WTC11 (cell line): ENCODE data around the gene CDYL. TPM values are rescaled to one million over a fixed set of nuclear protein-coding genes. Genes with fewer than 3 reads are reported as not detected.

Experiments used
- ATAC-seq: fragments of 200-7000 bp; cut with Tn5 transposase; 2 replicates; pipeline ENCODE4 v1.10.0; 2021; ENCODE audit warnings: mild to moderate bottlenecking, moderate library complexity
- CTCF ChIA-PET: fragments of 300-600 bp; sonication (Branson Sonifier 250); formaldehyde crosslinking; loops from one replicate; lab custom pipeline; 2021; ENCODE audit warnings: antibody characterized with exemption; lab: Charles Lee
- POLR2A ChIA-PET: fragments of 350-600 bp; sonication (Branson Sonifier 250); formaldehyde crosslinking; loops from one replicate; lab custom pipeline; 2021; ENCODE audit warnings: antibody characterized with exemption; lab: Charles Lee
- DNase-seq: peaks from one replicate; pipeline ENCODE4 v3.0.0; 2021; ENCODE audit warnings: low spot score
- H3K27ac Mint-ChIP-seq: 2 replicates; pipeline ENCODE4 v1.8.0; 2021; ENCODE audit warnings: mixed read lengths
- H3K27me3 Mint-ChIP-seq: 2 replicates; pipeline ENCODE4 v1.8.0; 2021; ENCODE audit warnings: low read depth, mild to moderate bottlenecking, moderate library complexity, mixed read lengths
- H3K36me3 Mint-ChIP-seq: 2 replicates; pipeline ENCODE4 v1.8.0; 2021; ENCODE audit warnings: mixed read lengths
- H3K4me1 Mint-ChIP-seq: 2 replicates; pipeline ENCODE4 v1.8.0; 2022; ENCODE audit warnings: mixed read lengths
- H3K4me3 Mint-ChIP-seq: 2 replicates; pipeline ENCODE4 v1.8.0; 2021; ENCODE audit warnings: mild to moderate bottlenecking, moderate library complexity, mixed read lengths
- H3K9me3 Mint-ChIP-seq: 2 replicates; pipeline ENCODE4 v1.8.0; 2021; ENCODE audit warnings: mixed read lengths
- CREB1 ChIP-seq: sonication (generic); formaldehyde crosslinking; IDR thresholded peaks from 2 replicates; pipeline ENCODE4 v1.8.0; 2023; ENCODE audit warnings: mild to moderate bottlenecking, missing genetic modification reagents
- FOXJ3 ChIP-seq: sonication (generic); formaldehyde crosslinking; IDR thresholded peaks from 2 replicates; pipeline ENCODE4 v1.9.0; 2021; ENCODE audit warnings: missing genetic modification reagents, mild to moderate bottlenecking, borderline replicate concordance
- HMGA2 ChIP-seq: fragments of 250-450 bp; sonication (Bioruptor Pico); IDR thresholded peaks from 2 replicates; pipeline ENCODE4 v1.4.0; 2021; ENCODE audit warnings: mild to moderate bottlenecking, moderate library complexity
- MXD4 ChIP-seq: fragments of 250-450 bp; sonication (Bioruptor Pico); IDR thresholded peaks from 2 replicates; pipeline ENCODE4 v1.8.0; 2021; ENCODE audit warnings: mild to moderate bottlenecking, moderate library complexity, borderline replicate concordance
- NFATC4 ChIP-seq: fragments of 250-450 bp; sonication (Bioruptor Pico); IDR thresholded peaks from 2 replicates; pipeline ENCODE4 v1.9.0; 2021; ENCODE audit warnings: mild to moderate bottlenecking
- OVOL2 ChIP-seq: fragments of 250-450 bp; sonication (Bioruptor Pico); IDR thresholded peaks from 2 replicates; pipeline ENCODE4 v1.9.0; 2021; ENCODE audit warnings: mild to moderate bottlenecking, borderline replicate concordance
- PRRX2 ChIP-seq: fragments of 250-450 bp; sonication (Bioruptor Pico); IDR thresholded peaks from 2 replicates; pipeline ENCODE4 v1.8.0; 2021; ENCODE audit warnings: mild to moderate bottlenecking
- SMAD4 ChIP-seq: sonication (generic); formaldehyde crosslinking; IDR thresholded peaks from 2 replicates; pipeline ENCODE4 v1.8.0; 2022; ENCODE audit warnings: mild to moderate bottlenecking, missing genetic modification reagents
- ZNF671 ChIP-seq: fragments of 250-450 bp; sonication (Bioruptor Pico); IDR thresholded peaks from 2 replicates; pipeline ENCODE4 v1.8.0; 2021; ENCODE audit warnings: mild to moderate bottlenecking
- total RNA-seq: library from RNA; stranded (reverse); gene quantifications from 3 replicates; pipeline ENCODE4 v1.2.3, GENCODE V29; 2021
- TF ChIP-seq, protein P1 (sequence below): fragments of 250-450 bp; sonication (Bioruptor Pico); conservative IDR thresholded peaks from 2 replicates; pipeline ENCODE4 v1.9.0; 2021; ENCODE audit warnings: mild to moderate bottlenecking
- TF ChIP-seq, protein P2 (sequence below): sonication (generic); formaldehyde crosslinking; IDR thresholded peaks from 2 replicates; pipeline ENCODE4 v1.8.1; 2023; ENCODE audit warnings: mild to moderate bottlenecking, missing genetic modification reagents, moderate library complexity
- TF ChIP-seq, protein P3 (sequence below): fragments of 250-450 bp; sonication (Bioruptor Pico); IDR thresholded peaks from 2 replicates; pipeline ENCODE4 v1.9.0; 2021; ENCODE audit warnings: mild to moderate bottlenecking
- TF ChIP-seq, protein P4 (sequence below): fragments of 250-450 bp; sonication (Bioruptor Pico); IDR thresholded peaks from 2 replicates; pipeline ENCODE4 v1.8.0; 2021; ENCODE audit warnings: mild to moderate bottlenecking
- TF ChIP-seq, protein P5 (sequence below): sonication (generic); formaldehyde crosslinking; IDR thresholded peaks from 2 replicates; pipeline ENCODE4 v1.8.0; 2022; ENCODE audit warnings: mild to moderate bottlenecking, missing genetic modification reagents
- TF ChIP-seq, protein P6 (sequence below): sonication (generic); formaldehyde crosslinking; IDR thresholded peaks from 2 replicates; pipeline ENCODE4 v1.8.1; 2022; ENCODE audit warnings: low read depth, missing genetic modification reagents, borderline replicate concordance
- TF ChIP-seq, protein P7 (sequence below): sonication (generic); formaldehyde crosslinking; conservative IDR thresholded peaks from 2 replicates; pipeline ENCODE4 v1.8.1; 2023; ENCODE audit warnings: mild to moderate bottlenecking, low read depth, missing genetic modification reagents, moderate library complexity

The CDYL gene
- total RNA-seq, 1 experiment from 2014 or later: 92.0 TPM

DNA sequence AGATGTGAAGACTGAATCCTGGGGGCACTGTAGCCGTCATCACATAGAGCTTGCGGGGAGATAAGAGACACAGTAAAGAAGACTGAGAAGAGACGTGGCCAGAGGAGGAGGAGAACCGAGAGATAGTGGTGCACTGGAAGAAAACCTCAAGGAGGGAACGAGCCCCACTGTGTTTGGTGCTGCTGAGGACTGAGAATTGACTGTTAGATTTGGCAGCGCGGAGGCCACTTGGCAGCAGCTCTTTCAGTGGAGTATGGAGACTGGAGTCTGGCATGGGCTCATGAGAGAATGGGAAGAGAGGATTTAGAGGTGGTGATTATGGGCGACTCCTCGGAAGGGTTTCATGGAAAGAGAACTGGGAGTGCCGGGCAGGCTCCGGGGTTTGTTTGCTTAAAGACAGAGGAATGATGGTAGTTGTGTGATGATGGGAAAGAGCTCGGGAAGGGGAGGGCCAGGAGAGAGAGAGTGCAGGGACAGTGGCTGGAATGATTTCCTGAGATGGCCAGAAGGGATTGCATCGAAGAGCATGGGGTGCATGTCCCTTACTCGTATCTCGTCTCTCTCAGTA is 18.0 kb downstream of the CDYL start (continued):
- TF ChIP-seq, protein P1, sequence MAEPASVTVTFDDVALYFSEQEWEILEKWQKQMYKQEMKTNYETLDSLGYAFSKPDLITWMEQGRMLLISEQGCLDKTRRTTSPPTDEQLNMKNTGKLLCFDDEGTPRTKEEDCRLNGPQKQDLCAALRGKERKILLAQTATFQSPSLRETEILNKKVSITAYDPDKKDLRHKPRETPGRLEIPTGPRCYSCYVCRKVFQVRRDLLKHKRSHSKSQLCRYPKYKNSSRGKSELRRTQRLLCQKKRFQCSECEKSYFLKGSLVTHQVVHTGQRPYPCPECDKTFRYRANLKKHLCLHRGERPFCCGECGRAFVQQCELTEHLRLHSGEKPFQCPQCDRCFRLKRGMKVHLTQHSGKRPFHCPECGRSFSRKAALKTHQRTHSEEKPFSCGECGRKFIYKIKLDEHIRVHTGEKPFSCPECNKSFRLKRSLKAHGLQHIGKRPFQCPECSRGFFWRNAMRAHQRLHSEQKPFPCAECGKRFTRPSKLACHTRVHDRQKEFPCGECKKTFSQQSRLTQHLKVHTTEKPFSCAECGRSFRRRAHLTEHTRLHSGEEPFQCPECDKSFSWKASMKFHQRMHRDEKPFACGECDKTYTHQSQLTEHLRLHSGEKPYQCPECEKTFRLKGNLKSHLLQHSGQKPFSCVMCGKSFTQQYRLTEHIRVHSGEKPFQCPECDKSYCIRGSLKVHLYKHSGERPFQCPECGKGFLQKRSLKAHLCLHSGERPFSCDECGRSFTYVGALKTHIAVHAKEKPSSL: no peak
- TF ChIP-seq NFATC4 (no peak), MXD4 (CRISPR knock-in tag) (no peak)

DNA sequence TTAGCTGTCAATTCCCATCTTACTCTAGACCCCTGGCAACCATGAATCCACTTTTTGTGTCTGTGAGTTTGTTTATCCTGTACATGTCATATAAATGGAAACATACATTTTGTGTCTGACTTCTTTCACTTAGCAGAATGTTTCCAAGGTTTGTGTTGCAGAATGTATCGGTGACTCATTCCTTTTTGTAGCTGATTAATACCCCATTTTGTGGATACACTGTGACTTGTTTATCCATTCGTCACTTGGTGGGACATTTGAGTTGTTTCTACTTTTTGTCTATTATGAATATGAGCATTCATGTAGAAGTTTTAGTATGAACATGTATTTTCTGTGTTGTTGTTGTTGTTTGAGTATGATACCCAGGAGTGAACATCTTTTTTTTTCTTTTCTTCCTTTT is 21.4 kb downstream of the CDYL start:
- Mint-ChIP-seq H3K27ac (peak overlapping the region; percentile 3; the same call in 1 of the 2 replicates), H3K9me3 (no peaks in the 10 kb centered on the region), H3K4me3 (no peak overlapping the region), H3K4me1 (peaks cover 28% of the 10 kb centered on the region), H3K36me3 (no peaks in the 10 kb centered on the region; the same call in 1 of the 2 replicates), H3K27me3 (no peaks in the 10 kb centered on the region)
- DNase-seq (no peak), ATAC-seq (no peak)
- POLR2A ChIA-PET: no interaction called here
- no peak for TF ChIP-seq CREB1
- TF ChIP-seq, protein P2, sequence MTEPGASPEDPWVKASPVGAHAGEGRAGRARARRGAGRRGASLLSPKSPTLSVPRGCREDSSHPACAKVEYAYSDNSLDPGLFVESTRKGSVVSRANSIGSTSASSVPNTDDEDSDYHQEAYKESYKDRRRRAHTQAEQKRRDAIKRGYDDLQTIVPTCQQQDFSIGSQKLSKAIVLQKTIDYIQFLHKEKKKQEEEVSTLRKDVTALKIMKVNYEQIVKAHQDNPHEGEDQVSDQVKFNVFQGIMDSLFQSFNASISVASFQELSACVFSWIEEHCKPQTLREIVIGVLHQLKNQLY (CRISPR knock-in tag): no peak
- no peak for TF ChIP-seq PRRX2 (CRISPR knock-in tag)
- TF ChIP-seq, protein P3, sequence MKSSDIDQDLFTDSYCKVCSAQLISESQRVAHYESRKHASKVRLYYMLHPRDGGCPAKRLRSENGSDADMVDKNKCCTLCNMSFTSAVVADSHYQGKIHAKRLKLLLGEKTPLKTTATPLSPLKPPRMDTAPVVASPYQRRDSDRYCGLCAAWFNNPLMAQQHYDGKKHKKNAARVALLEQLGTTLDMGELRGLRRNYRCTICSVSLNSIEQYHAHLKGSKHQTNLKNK: no peak
- CTCF ChIA-PET: interaction anchor here (1.0 kb wide), 1 partner anchor 9 kb away, joined by 4 read pairs; no protein-coding TSS in a partner anchor

DNA sequence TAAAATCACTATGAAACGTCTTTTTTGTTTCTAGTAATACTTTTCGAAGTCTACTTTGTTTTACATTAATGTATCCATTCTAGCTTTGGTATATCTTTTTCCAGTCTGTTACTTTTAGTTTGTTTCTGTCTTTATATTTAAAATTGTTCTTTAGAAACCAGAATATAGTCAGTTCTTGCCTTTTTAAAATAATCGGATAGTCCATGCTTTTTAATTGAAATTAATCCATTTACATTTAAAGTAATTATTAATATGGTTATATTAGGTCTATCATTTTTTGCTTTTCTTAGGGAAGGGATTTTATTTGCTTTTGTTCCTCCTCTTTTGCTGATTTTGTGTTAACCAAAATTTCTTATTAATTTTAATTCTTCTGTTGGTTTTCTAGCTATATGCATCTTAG is 23.7 kb downstream of the CDYL start:
- Mint-ChIP-seq H3K9me3 (no peaks in the 10 kb centered on the region), H3K36me3 (no peaks in the 10 kb centered on the region; the same call in 1 of the 2 replicates)
- TF ChIP-seq ZNF671 (CRISPR knock-in tag): no peak
- TF ChIP-seq FOXJ3 (CRISPR knock-in tag): no peak
- TF ChIP-seq, protein P4, sequence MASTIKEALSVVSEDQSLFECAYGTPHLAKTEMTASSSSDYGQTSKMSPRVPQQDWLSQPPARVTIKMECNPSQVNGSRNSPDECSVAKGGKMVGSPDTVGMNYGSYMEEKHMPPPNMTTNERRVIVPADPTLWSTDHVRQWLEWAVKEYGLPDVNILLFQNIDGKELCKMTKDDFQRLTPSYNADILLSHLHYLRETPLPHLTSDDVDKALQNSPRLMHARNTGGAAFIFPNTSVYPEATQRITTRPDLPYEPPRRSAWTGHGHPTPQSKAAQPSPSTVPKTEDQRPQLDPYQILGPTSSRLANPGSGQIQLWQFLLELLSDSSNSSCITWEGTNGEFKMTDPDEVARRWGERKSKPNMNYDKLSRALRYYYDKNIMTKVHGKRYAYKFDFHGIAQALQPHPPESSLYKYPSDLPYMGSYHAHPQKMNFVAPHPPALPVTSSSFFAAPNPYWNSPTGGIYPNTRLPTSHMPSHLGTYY (CRISPR knock-in tag): no peak
- TF ChIP-seq OVOL2 (CRISPR knock-in tag): no peak
- no peak for TF ChIP-seq CREB1
- TF ChIP-seq PRRX2 (CRISPR knock-in tag): no peak
- TF ChIP-seq, protein P5, sequence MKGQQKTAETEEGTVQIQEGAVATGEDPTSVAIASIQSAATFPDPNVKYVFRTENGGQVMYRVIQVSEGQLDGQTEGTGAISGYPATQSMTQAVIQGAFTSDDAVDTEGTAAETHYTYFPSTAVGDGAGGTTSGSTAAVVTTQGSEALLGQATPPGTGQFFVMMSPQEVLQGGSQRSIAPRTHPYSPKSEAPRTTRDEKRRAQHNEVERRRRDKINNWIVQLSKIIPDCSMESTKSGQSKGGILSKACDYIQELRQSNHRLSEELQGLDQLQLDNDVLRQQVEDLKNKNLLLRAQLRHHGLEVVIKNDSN: no peak
- TF ChIP-seq, protein P6, sequence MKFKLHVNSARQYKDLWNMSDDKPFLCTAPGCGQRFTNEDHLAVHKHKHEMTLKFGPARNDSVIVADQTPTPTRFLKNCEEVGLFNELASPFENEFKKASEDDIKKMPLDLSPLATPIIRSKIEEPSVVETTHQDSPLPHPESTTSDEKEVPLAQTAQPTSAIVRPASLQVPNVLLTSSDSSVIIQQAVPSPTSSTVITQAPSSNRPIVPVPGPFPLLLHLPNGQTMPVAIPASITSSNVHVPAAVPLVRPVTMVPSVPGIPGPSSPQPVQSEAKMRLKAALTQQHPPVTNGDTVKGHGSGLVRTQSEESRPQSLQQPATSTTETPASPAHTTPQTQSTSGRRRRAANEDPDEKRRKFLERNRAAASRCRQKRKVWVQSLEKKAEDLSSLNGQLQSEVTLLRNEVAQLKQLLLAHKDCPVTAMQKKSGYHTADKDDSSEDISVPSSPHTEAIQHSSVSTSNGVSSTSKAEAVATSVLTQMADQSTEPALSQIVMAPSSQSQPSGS: no peak
- TF ChIP-seq HMGA2 (CRISPR knock-in tag): no peak
- TF ChIP-seq SMAD4 (CRISPR knock-in tag): no peak
- TF ChIP-seq, protein P7, sequence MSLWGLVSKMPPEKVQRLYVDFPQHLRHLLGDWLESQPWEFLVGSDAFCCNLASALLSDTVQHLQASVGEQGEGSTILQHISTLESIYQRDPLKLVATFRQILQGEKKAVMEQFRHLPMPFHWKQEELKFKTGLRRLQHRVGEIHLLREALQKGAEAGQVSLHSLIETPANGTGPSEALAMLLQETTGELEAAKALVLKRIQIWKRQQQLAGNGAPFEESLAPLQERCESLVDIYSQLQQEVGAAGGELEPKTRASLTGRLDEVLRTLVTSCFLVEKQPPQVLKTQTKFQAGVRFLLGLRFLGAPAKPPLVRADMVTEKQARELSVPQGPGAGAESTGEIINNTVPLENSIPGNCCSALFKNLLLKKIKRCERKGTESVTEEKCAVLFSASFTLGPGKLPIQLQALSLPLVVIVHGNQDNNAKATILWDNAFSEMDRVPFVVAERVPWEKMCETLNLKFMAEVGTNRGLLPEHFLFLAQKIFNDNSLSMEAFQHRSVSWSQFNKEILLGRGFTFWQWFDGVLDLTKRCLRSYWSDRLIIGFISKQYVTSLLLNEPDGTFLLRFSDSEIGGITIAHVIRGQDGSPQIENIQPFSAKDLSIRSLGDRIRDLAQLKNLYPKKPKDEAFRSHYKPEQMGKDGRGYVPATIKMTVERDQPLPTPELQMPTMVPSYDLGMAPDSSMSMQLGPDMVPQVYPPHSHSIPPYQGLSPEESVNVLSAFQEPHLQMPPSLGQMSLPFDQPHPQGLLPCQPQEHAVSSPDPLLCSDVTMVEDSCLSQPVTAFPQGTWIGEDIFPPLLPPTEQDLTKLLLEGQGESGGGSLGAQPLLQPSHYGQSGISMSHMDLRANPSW: no peak
- TF ChIP-seq, all 79 proteins: peak for 0
- H3K4me1 Mint-ChIP-seq: peaks cover 50% of the 10 kb centered on the region
- H3K27me3 Mint-ChIP-seq: no peaks in the 10 kb centered on the region
- ATAC-seq: no peak
- CTCF ChIA-PET: interaction anchor here (1.6 kb wide), 1 partner anchor 10 kb away, joined by 7 read pairs; no protein-coding TSS in a partner anchor
- no peak overlapping the region for H3K27ac Mint-ChIP-seq
- no peak for DNase-seq
- POLR2A ChIA-PET: no interaction called here
- H3K4me3 Mint-ChIP-seq: no peak overlapping the region
